CD4-positive, alpha-beta memory T cell (primary cell): ENCODE measurements around the gene LAG3. TPM values are rescaled to one million over a fixed set of nuclear protein-coding genes. Genes with fewer than 3 reads are reported as not detected.

Experiments used
- CTCF ChIA-PET: fragments of 350-600 bp; sonication (Branson Sonifier 250); formaldehyde crosslinking; loops from one replicate; lab custom pipeline; 2021; ENCODE audit warnings: inconsistent platforms; ENCODE audit not compliant: partially characterized antibody; lab: Charles Lee
- POLR2A ChIA-PET: fragments of 350-600 bp; sonication (Branson Sonifier 250); formaldehyde crosslinking; loops from one replicate; lab custom pipeline; 2021; ENCODE audit not compliant: partially characterized antibody; lab: Charles Lee
- DNase-seq, 5 donors: peaks; one replicate each; pipeline versions ENCODE4 v3.0.0 to v3.0.0-alpha.2; 2020 to 2022; ENCODE audit warnings: mixed read lengths in 1 of 5
- H3K27ac ChIP-seq: one replicate; pipeline ENCODE4 v1.7.0; 2013; ENCODE audit warnings: low read depth, low read length
- H3K27me3 ChIP-seq: 2 replicates; pipeline ENCODE4 v1.7.0; 2013; ENCODE audit warnings: mild to moderate bottlenecking, low read length, moderate library complexity; ENCODE audit not compliant: insufficient read depth
- H3K36me3 ChIP-seq: 2 replicates; pipeline ENCODE4 v1.7.0; 2013; ENCODE audit warnings: mild to moderate bottlenecking, low read length, moderate library complexity; ENCODE audit not compliant: insufficient read depth
- H3K4me1 ChIP-seq: 2 replicates; pipeline ENCODE4 v1.7.0; 2013; ENCODE audit warnings: mild to moderate bottlenecking, low read length, moderate library complexity; ENCODE audit not compliant: insufficient read depth
- H3K4me3 ChIP-seq, 2 donors: one replicate each; pipeline ENCODE4 v1.7.0; 2013; ENCODE audit warnings: low read length in 2 of 2, mild to moderate bottlenecking in 1 of 2
- H3K9me3 ChIP-seq, 2 donors: one replicate each; pipeline ENCODE4 v1.7.0; 2013; ENCODE audit warnings: low read length in 2 of 2, control low read depth in 1 of 2; ENCODE audit not compliant: control insufficient read depth in 1 of 2
- H3K27ac Mint-ChIP-seq, 7 donors: one replicate each; pipeline ENCODE4 v1.8.0; 2020 to 2021; ENCODE audit warnings: mixed read lengths in 7 of 7, mild to moderate bottlenecking in 6 of 7, inconsistent platforms in 3 of 7, moderate library complexity in 3 of 7
- H3K27me3 Mint-ChIP-seq, 2 donors: one replicate each; pipeline ENCODE4 v1.8.0; 2020 to 2021; ENCODE audit warnings: mixed read lengths in 2 of 2
- H3K36me3 Mint-ChIP-seq, 2 donors: one replicate each; pipeline ENCODE4 v1.8.0; 2020 to 2021; ENCODE audit warnings: mixed read lengths in 2 of 2, inconsistent platforms in 1 of 2, mild to moderate bottlenecking in 1 of 2
- H3K4me1 Mint-ChIP-seq, 4 donors: one replicate each; pipeline ENCODE4 v1.8.0; 2020 to 2021; ENCODE audit warnings: mixed read lengths in 4 of 4, mild to moderate bottlenecking in 1 of 4
- H3K4me3 Mint-ChIP-seq, 8 donors: one replicate each; pipeline ENCODE4 v1.8.0; 2020 to 2021; ENCODE audit warnings: mixed read lengths in 8 of 8, mild to moderate bottlenecking in 7 of 8, moderate library complexity in 6 of 8, inconsistent platforms in 3 of 8
- H3K9me3 Mint-ChIP-seq, 8 donors: one replicate each; pipeline ENCODE4 v1.8.0; 2020 to 2021; ENCODE audit warnings: mixed read lengths in 8 of 8, mild to moderate bottlenecking in 5 of 8, inconsistent platforms in 3 of 8, moderate library complexity in 1 of 8
- intact Hi-C: fragments of 100-400 bp; cut with micrococcal nuclease; formaldehyde crosslinking; loops from one replicate; pipeline ENCODE4 v1.15.1; 2023
- polyA plus RNA-seq, 2 donors: library from polyadenylated mRNA; unstranded; fragments of 300-500 nt; fragmentation: Illumina TruSeq; gene quantifications; one replicate each; pipeline ENCODE4 v1.2.3, GENCODE V29; 2021
- total RNA-seq, 2 experiments: library from RNA; stranded (reverse); gene quantifications; one replicate each; pipeline ENCODE4 v1.2.3, GENCODE V29; 2021

LAG3 gene
- total and polyA plus RNA-seq, 4 experiments from 2014 or later = 2.4 to 8.3 (median 4.4) TPM

- peaks cover 55% of the 10 kb centered on the region for H3K4me1 ChIP-seq
Measured at GRCh38 chr12:6769666-6770065, 2.7 kb upstream of the LAG3 start.

DNA sequence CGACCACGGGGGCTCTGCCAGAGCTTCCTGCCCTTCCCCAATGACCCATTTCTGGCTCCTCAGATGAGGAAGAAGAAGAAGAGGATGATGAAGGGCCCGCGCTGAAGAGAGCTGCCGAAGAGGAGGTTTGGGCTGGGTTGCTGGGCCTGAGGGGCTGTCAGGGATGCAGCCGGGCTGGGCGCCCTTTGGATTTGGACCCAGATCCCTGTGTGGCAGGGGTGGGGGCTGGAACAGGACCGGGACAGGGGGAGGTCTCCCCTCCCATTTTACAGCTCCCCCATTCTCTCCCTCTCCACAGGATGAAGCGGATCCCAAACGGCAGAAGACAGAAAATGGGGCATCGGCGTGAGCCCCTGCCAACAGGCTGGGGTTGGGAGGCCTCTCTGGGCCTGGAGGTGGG lies 2.2 kb upstream of the LAG3 start:
- Mint-ChIP-seq H3K4me1 (peaks cover 23 to 72% (median 47%) of the 10 kb centered on the region in 4 donors), H3K9me3 (peaks cover 0 to 4% (median 0%) of the 10 kb centered on the region in 8 donors), H3K4me3 (peak overlapping the region in 1 of 8 donors; percentile 35), H3K27me3 (peaks cover 17 to 47% of the 10 kb centered on the region in 2 donors), H3K36me3 (peaks cover 0 to 1% of the 10 kb centered on the region in 2 donors), H3K27ac (no peak overlapping the region)
- no peaks in the 10 kb centered on the region for H3K36me3 ChIP-seq
- intact Hi-C loops = no loop called here
- DNase-seq = no peak
- H3K4me3 ChIP-seq = no peak overlapping the region
- H3K27ac ChIP-seq = no peak overlapping the region
- peaks cover 55% of the 10 kb centered on the region for H3K4me1 ChIP-seq
- no peaks in the 10 kb centered on the region for H3K9me3 ChIP-seq
- ChIA-PET CTCF (interaction anchor here (1.0 to 28.3 kb wide), 5 partner anchors 8 to 58 kb away, joined by 4 to 343 read pairs (median 64); partner anchors contain the start of genes CD4, GPR162, MLF2 and P3H3), POLR2A (interaction anchor here (1.0 to 4.1 kb wide), 5 partner anchors 19 to 121 kb away, joined by 3 to 16 read pairs (median 4); partner anchors contain the start of gene CD4)
- peaks cover 30% of the 10 kb centered on the region for H3K27me3 ChIP-seq

More at GRCh38 chr12:6769666-6770065, 2.7 kb upstream of the LAG3 start:
- POLR2A ChIA-PET = interaction anchor here (1.3 to 4.1 kb wide), 2 partner anchors 23 to 55 kb away, joined by 3 to 16 read pairs; no protein-coding TSS in a partner anchor
- CTCF ChIA-PET = interaction anchor here (0.9 to 28.3 kb wide), 6 partner anchors 9 to 59 kb away, joined by 3 to 343 read pairs (median 34); partner anchors contain the start of genes CD4, GPR162, MLF2 and P3H3
- H3K27me3 Mint-ChIP-seq = peaks cover 15 to 44% of the 10 kb centered on the region in 2 donors
- Histone ChIP-seq H3K4me3 (no peak overlapping the region), H3K9me3 (no peaks in the 10 kb centered on the region), H3K36me3 (no peaks in the 10 kb centered on the region), H3K27ac (no peak overlapping the region), H3K27me3 (peaks cover 31% of the 10 kb centered on the region)
- H3K36me3 Mint-ChIP-seq = peaks cover 0 to 1% of the 10 kb centered on the region in 2 donors
- peak overlapping the region in 1 of 7 donors; percentile 74 for H3K27ac Mint-ChIP-seq
- H3K4me1 Mint-ChIP-seq = peaks cover 21 to 69% (median 45%) of the 10 kb centered on the region in 4 donors
- DNase-seq = no peak
- peak overlapping the region in 1 of 8 donors; percentile 35 for H3K4me3 Mint-ChIP-seq
- intact Hi-C loops = no loop called here
- H3K9me3 Mint-ChIP-seq = peaks cover 0 to 4% (median 0%) of the 10 kb centered on the region in 8 donors

GRCh38 chr12:6770600-6770999 lies 1.7 kb upstream of the LAG3 start:
- Mint-ChIP-seq H3K4me3 (peak overlapping the region in 1 of 8 donors; percentile 87), H3K27ac (peak overlapping the region in 1 of 7 donors; percentile 14), H3K36me3 (peaks cover 0 to 1% of the 10 kb centered on the region in 2 donors), H3K27me3 (peaks cover 13 to 47% of the 10 kb centered on the region in 2 donors), H3K4me1 (peaks cover 22 to 72% (median 47%) of the 10 kb centered on the region in 4 donors), H3K9me3 (peaks cover 0 to 2% (median 0%) of the 10 kb centered on the region in 8 donors)
- Histone ChIP-seq H3K27ac (no peak overlapping the region), H3K4me3 (no peak overlapping the region), H3K36me3 (no peaks in the 10 kb centered on the region), H3K9me3 (no peaks in the 10 kb centered on the region), H3K27me3 (peaks cover 25% of the 10 kb centered on the region), H3K4me1 (peaks cover 51% of the 10 kb centered on the region)
- intact Hi-C loops = no loop called here
- ChIA-PET CTCF (interaction anchor here (1.0 to 28.3 kb wide), 5 partner anchors 13 to 58 kb away, joined by 3 to 343 read pairs (median 64); partner anchors contain the start of genes CD4, GPR162, MLF2 and P3H3), POLR2A (interaction anchor here (1.0 to 5.4 kb wide), 6 partner anchors 9 to 121 kb away, joined by 3 to 44 read pairs (median 6); partner anchors contain the start of genes CD4 and MLF2)
- no peak for DNase-seq

GRCh38 chr12:6771091-6771495 lies 1.2 kb upstream of the LAG3 start:
- Histone ChIP-seq H3K4me1 (peaks cover 46% of the 10 kb centered on the region), H3K27me3 (peaks cover 20% of the 10 kb centered on the region), H3K27ac (no peak overlapping the region), H3K36me3 (no peaks in the 10 kb centered on the region), H3K9me3 (no peaks in the 10 kb centered on the region), H3K4me3 (no peak overlapping the region)
- Mint-ChIP-seq H3K4me3 (peak overlapping the region in 2 of 8 donors; percentile 21 to 87), H3K36me3 (peaks cover 0 to 1% of the 10 kb centered on the region in 2 donors), H3K27me3 (peaks cover 13 to 48% of the 10 kb centered on the region in 2 donors), H3K27ac (peak overlapping the region in 3 of 7 donors; percentile 14 to 60 (median 18)), H3K9me3 (peaks cover 0 to 2% (median 0%) of the 10 kb centered on the region in 8 donors), H3K4me1 (peaks cover 24 to 72% (median 46%) of the 10 kb centered on the region in 4 donors)
- intact Hi-C loops = no loop called here
- POLR2A ChIA-PET = interaction anchor here (1.0 to 5.4 kb wide), 6 partner anchors 9 to 120 kb away, joined by 3 to 44 read pairs (median 6); partner anchors contain the start of genes CD4 and MLF2
- CTCF ChIA-PET = interaction anchor here (1.3 to 28.3 kb wide), 5 partner anchors 10 to 57 kb away, joined by 3 to 343 read pairs (median 64); partner anchors contain the start of genes CD4, GPR162, MLF2 and P3H3
- DNase-seq = no peak

DNA sequence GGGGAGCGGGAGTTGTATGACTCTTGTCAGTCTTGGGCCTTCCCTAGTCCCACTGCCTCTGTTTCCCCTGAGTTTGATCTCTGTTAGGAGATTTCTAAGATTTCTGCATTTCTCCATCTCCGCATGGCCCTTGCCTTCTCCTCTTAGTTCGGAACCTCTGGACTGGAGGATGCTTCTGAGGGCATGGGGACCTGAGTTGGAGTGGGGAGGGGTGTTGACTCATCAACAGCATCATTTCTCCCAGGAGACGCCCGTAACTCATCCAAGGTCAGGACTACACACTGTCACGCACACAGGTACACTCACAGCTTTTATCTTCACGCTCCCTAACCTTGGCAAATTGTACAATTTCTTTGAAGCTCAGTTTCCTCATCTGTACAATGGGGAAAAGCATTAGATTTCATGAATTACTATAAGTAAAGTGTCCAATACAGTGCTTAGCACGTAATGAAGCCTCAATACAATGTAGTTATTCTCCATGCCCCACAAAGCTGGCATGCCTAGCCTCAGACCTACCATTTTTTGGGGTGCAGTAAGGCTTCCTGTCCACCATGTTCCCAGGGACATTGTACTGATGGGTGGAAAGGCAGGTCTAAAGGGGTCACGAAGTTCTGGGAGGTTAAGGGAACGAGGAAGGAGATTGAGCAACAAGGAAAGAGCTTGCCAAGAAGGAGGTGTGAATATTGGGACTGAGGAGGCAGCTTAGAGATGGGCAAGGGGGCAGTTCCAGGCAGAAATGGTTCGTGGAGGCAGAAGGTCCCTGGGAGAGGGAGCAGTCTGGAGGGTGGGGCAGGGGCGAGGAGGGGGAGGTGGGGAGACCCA lies 600 bp upstream of the LAG3 start:
- peaks cover 0 to 2% (median 0%) of the 10 kb centered on the region in 8 donors for H3K9me3 Mint-ChIP-seq
- peaks cover 0 to 1% of the 10 kb centered on the region in 2 donors for H3K36me3 Mint-ChIP-seq
- Histone ChIP-seq H3K4me1 (peaks cover 45% of the 10 kb centered on the region), H3K27me3 (peaks cover 20% of the 10 kb centered on the region), H3K27ac (no peak overlapping the region), H3K4me3 (no peak overlapping the region), H3K9me3 (no peaks in the 10 kb centered on the region), H3K36me3 (no peaks in the 10 kb centered on the region)
- H3K27me3 Mint-ChIP-seq = peaks cover 13 to 48% of the 10 kb centered on the region in 2 donors
- intact Hi-C loops = no loop called here
- H3K4me1 Mint-ChIP-seq = peaks cover 25 to 72% (median 50%) of the 10 kb centered on the region in 4 donors
- peak overlapping the region; percentile 68 to 87 (median 78) for H3K4me3 Mint-ChIP-seq
- POLR2A ChIA-PET = interaction anchor here (1.1 to 5.4 kb wide), 4 partner anchors 8 to 21 kb away, joined by 3 to 44 read pairs (median 12); partner anchors contain the start of genes CD4 and MLF2
- no peak for DNase-seq
- CTCF ChIA-PET = interaction anchor here (1.3 to 28.3 kb wide), 5 partner anchors 9 to 57 kb away, joined by 3 to 343 read pairs (median 64); partner anchors contain the start of genes CD4, GPR162, MLF2 and P3H3
- H3K27ac Mint-ChIP-seq = peak overlapping the region; percentile 1 to 80 (median 33)

DNA sequence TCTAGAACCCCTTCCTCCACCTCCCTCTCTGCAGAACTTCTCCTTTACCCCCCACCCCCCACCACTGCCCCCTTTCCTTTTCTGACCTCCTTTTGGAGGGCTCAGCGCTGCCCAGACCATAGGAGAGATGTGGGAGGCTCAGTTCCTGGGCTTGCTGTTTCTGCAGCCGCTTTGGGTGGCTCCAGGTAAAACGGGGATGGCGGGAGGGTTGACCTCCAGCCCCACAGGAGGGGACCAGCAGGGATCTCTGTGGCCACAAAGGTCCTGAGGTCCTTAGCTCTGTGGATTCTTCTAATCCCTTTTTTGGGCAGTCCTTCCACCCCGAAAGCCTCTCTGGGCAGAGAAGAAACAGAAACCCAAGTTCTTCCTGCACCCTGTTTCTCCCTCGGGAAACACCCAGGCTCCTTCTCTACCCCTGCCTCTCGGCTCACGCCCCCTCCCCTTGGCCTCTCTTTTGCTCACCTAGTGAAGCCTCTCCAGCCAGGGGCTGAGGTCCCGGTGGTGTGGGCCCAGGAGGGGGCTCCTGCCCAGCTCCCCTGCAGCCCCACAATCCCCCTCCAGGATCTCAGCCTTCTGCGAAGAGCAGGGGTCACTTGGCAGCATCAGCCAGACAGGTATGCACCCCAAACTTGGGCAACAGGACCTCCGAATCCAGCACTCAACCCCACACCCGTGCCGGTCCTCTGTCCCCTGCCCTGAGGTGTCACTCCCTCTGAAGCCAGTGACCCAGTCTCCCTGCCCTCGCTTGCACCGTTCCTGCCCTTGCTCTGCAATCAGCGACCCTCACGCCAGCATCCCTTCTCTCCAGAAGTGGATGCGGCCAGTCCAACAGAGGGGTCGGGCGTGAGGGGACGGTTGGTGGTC lies 638 bp downstream of the LAG3 start:
- no peak for DNase-seq
- Mint-ChIP-seq H3K9me3 (peaks cover 0 to 2% (median 0%) of the 10 kb centered on the region in 8 donors), H3K4me1 (peaks cover 21 to 60% (median 43%) of the 10 kb centered on the region in 4 donors), H3K4me3 (peak overlapping the region; percentile 68 to 88 (median 75)), H3K27ac (peak overlapping the region in 5 of 7 donors; percentile 3 to 78 (median 27)), H3K36me3 (no peaks in the 10 kb centered on the region), H3K27me3 (peaks cover 9 to 41% of the 10 kb centered on the region in 2 donors)
- H3K27me3 ChIP-seq = peaks cover 17% of the 10 kb centered on the region
- CTCF ChIA-PET = interaction anchor here (1.9 to 28.3 kb wide), 4 partner anchors 14 to 55 kb away, joined by 5 to 343 read pairs (median 184); partner anchors contain the start of genes CD4, GPR162, MLF2 and P3H3
- peaks cover 43% of the 10 kb centered on the region for H3K4me1 ChIP-seq
- no peaks in the 10 kb centered on the region for H3K36me3 ChIP-seq
- intact Hi-C loops = no loop called here
- peak overlapping the region in 1 of 2 donors; percentile 17 for H3K4me3 ChIP-seq
- POLR2A ChIA-PET = interaction anchor here (0.7 to 5.4 kb wide), 5 partner anchors 7 to 165 kb away, joined by 4 to 44 read pairs (median 16); partner anchors contain the start of genes CD4, MLF2 and PTMS
- H3K27ac ChIP-seq = peak overlapping the region; percentile 18
- H3K9me3 ChIP-seq = no peaks in the 10 kb centered on the region
